GM21381 (cell line): Measurements from ENCODE around the gene KMT5B.
"Not testable (repeated sequence)": the region's sequence is repeated elsewhere in the genome, so short reads cannot be mapped to it uniquely, and the experiment has no call there.

Source experiments
- ATAC-seq: cut with Tn5 transposase; IDR thresholded peaks from one replicate; pipeline ENCODE4 v1.9.1; 2021; ENCODE audit warnings: mild to moderate bottlenecking, moderate library complexity; ENCODE audit not compliant: unreplicated experiment

KMT5B gene

GRCh38 chr11:68213135-68213515 is at the start of gene KMT5B:
KMT5B (minus strand) TSS chr11:68213296; CDS start chr11:68190076, 23,220 bp downstream.
- ATAC-seq = peak; percentile 27

GRCh38 chr11:68262544-68262827 is 49.4 kb upstream of the KMT5B start:
- no peak for ATAC-seq

- ATAC-seq = no peak
These were observed 48.9 kb upstream of the KMT5B start for GRCh38 chr11:68261749-68262543.

GRCh38 chr11:68261006-68261405 is 47.9 kb upstream of the KMT5B start:
- no peak for ATAC-seq

- no peak for ATAC-seq
These were observed 47.4 kb upstream of the KMT5B start for GRCh38 chr11:68260484-68260883.

GRCh38 chr11:68259122-68259959 is 46.2 kb upstream of the KMT5B start:
- ATAC-seq = no peak

GRCh38 chr11:68258363-68258765 is 45.3 kb upstream of the KMT5B start:
- ATAC-seq = no peak

GRCh38 chr11:68257477-68258362 is 44.6 kb upstream of the KMT5B start:
- no peak for ATAC-seq

GRCh38 chr11:68256331-68256741 is 43.2 kb upstream of the KMT5B start:
- no peak for ATAC-seq

GRCh38 chr11:68255526-68255925 is 42.4 kb upstream of the KMT5B start:
- ATAC-seq = no peak

- ATAC-seq = no peak
These were observed 41.3 kb upstream of the KMT5B start for GRCh38 chr11:68254421-68254820.

- no peak for ATAC-seq
These were observed 38.7 kb upstream of the KMT5B start for GRCh38 chr11:68251765-68252164.

GRCh38 chr11:68244912-68245311 is 31.8 kb upstream of the KMT5B start:
- ATAC-seq = not testable (repeated sequence)

- not testable (repeated sequence) for ATAC-seq
These were observed 30.8 kb upstream of the KMT5B start for GRCh38 chr11:68243847-68244246.

GRCh38 chr11:68242616-68243015 is 29.5 kb upstream of the KMT5B start:
- ATAC-seq = no peak

- ATAC-seq = no peak
These were observed 18.5 kb upstream of the KMT5B start for GRCh38 chr11:68231621-68232020.

- ATAC-seq = no peak
These were observed 16.5 kb upstream of the KMT5B start for GRCh38 chr11:68229601-68230000.

- ATAC-seq = no peak
These were observed 13.3 kb upstream of the KMT5B start for GRCh38 chr11:68226421-68226820.

- ATAC-seq = no peak
These were observed 11.5 kb upstream of the KMT5B start for GRCh38 chr11:68224606-68225005.

GRCh38 chr11:68223275-68223674 is 10.2 kb upstream of the KMT5B start:
- no peak for ATAC-seq

- no peak for ATAC-seq
These were observed 8.3 kb upstream of the KMT5B start for GRCh38 chr11:68221406-68221805.
